Glutamatergic neuron (in vitro differentiated cells): Measurements from ENCODE around the gene TRPM4. TPM values are rescaled to one million over a fixed set of nuclear protein-coding genes. Genes with fewer than 3 reads are reported as not detected.
"Not testable (repeated sequence)": the region's sequence is repeated elsewhere in the genome, so short reads cannot be mapped to it uniquely, and the experiment has no call there.

Source experiments
- DNase-seq: peaks from one replicate; pipeline ENCODE4 v3.0.0; 2022
- H3K27ac Mint-ChIP-seq: one replicate; pipeline ENCODE4 v1.8.0; 2020; ENCODE audit warnings: mild to moderate bottlenecking, mixed read lengths, inconsistent platforms; ENCODE audit not compliant: unreplicated experiment
- H3K27me3 Mint-ChIP-seq: one replicate; pipeline ENCODE4 v1.8.0; 2020; ENCODE audit warnings: mild to moderate bottlenecking, moderate library complexity, mixed read lengths, inconsistent platforms; ENCODE audit not compliant: unreplicated experiment
- H3K36me3 Mint-ChIP-seq: one replicate; pipeline ENCODE4 v1.8.0; 2020; ENCODE audit warnings: mild to moderate bottlenecking, mixed read lengths, inconsistent platforms; ENCODE audit not compliant: unreplicated experiment
- H3K4me1 Mint-ChIP-seq: one replicate; pipeline ENCODE4 v1.8.0; 2020; ENCODE audit warnings: mild to moderate bottlenecking, low read depth, mixed read lengths, inconsistent platforms; ENCODE audit not compliant: unreplicated experiment
- H3K4me3 Mint-ChIP-seq: one replicate; pipeline ENCODE4 v1.8.0; 2020; ENCODE audit warnings: mild to moderate bottlenecking, mixed read lengths, inconsistent platforms; ENCODE audit not compliant: unreplicated experiment
- H3K9me3 Mint-ChIP-seq: one replicate; pipeline ENCODE4 v1.8.0; 2020; ENCODE audit warnings: mild to moderate bottlenecking, moderate library complexity, mixed read lengths, inconsistent platforms; ENCODE audit not compliant: unreplicated experiment
- total RNA-seq: library from RNA; stranded (reverse); fragmentation: NEBNext Ultra II Directional; extraction: Animal tissue kit (Norgen Biotek cat#: 25700); gene quantifications from one replicate; pipeline ENCODE4 v1.2.1, GENCODE V29; 2021; ENCODE audit not compliant: unreplicated experiment
- TF ChIP-seq, protein P1 (sequence below): fragments of 200-600 bp; sonication (generic); IDR thresholded peaks from one replicate; pipeline ENCODE4 v1.5.0; 2021; ENCODE audit not compliant: partially characterized antibody, unreplicated experiment

TRPM4 gene
- total RNA-seq, 1 donor from 2014 or later = 54.1 TPM

DNA sequence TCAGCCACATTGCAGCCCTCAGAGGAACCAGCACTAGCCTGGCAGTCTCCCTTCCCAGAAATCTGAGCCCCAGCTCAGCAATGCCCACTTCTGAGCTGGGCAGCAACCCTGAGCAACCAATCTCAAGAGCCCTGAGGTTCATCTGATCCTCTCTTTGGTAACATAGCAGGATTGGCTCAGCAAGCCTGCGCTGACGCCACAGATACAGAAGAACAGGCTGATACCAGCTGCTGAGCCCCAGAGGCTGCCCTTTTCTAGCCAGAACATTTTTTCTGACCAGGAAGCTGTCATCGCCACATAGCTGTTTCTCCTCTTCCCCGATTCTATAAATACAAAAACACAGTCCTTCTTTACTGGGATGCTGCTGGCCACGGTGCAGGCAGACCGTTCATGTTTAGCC, 59.8 kb downstream of the TRPM4 start:
- TF ChIP-seq, protein P1, sequence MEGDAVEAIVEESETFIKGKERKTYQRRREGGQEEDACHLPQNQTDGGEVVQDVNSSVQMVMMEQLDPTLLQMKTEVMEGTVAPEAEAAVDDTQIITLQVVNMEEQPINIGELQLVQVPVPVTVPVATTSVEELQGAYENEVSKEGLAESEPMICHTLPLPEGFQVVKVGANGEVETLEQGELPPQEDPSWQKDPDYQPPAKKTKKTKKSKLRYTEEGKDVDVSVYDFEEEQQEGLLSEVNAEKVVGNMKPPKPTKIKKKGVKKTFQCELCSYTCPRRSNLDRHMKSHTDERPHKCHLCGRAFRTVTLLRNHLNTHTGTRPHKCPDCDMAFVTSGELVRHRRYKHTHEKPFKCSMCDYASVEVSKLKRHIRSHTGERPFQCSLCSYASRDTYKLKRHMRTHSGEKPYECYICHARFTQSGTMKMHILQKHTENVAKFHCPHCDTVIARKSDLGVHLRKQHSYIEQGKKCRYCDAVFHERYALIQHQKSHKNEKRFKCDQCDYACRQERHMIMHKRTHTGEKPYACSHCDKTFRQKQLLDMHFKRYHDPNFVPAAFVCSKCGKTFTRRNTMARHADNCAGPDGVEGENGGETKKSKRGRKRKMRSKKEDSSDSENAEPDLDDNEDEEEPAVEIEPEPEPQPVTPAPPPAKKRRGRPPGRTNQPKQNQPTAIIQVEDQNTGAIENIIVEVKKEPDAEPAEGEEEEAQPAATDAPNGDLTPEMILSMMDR = no peak

DNA sequence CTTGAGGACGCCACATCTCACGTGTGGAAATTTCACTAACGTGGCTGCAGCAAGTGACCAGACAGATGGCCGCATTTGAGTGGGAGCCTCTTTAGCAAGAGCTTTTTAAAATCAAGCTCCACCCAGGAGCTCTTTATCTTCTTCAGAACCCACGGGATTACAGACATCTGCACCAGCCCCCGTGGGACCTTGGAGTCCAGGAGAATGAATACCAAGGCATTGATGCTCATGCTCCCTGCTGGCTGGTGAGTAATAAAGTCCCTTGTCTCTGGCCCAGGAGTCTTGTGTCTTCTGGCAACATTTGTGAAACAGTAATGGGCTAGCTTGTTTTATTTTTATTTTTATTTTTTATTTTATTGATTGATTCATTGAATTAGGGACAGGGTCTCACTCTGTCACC, 64.4 kb downstream of the TRPM4 start:
- Mint-ChIP-seq H3K4me1 (peaks cover 2% of the 10 kb centered on the region), H3K4me3 (no peak overlapping the region), H3K27me3 (peaks cover 2% of the 10 kb centered on the region), H3K27ac (no peak overlapping the region), H3K36me3 (no peaks in the 10 kb centered on the region), H3K9me3 (peaks cover 4% of the 10 kb centered on the region)
- TF ChIP-seq, protein P1 = no peak
- DNase-seq = no peak

More for the DNA sequence above, 59.8 kb downstream of the TRPM4 start:
- no peak for DNase-seq
- Mint-ChIP-seq H3K9me3 (peaks cover 1% of the 10 kb centered on the region), H3K27ac (no peak overlapping the region), H3K36me3 (no peaks in the 10 kb centered on the region), H3K4me1 (no peaks in the 10 kb centered on the region), H3K4me3 (no peak overlapping the region), H3K27me3 (peaks cover under 1% of the 10 kb centered on the region)

DNA sequence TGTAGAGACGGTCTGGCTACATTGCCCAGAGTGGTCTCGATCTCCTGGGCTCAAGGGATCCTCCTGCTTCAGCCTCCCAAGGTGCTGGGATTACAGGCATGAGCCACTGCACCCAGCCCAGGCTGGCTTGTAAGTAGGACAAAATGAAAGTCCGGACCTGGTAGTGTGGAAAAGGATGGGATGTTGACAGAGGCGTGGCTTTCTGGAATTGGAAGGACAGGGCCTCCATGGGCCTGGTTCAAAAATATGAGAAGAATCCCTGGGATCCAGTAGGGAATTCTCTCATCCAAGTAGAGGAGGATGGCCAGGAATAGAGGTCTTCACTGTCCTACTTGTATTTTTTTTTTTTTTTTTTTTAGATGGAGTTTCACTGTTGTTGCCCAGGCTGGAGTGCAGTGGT, 64.9 kb downstream of the TRPM4 start:
- TF ChIP-seq, protein P1 = no peak
- Mint-ChIP-seq H3K27me3 (peaks cover 2% of the 10 kb centered on the region), H3K4me1 (peaks cover 2% of the 10 kb centered on the region), H3K9me3 (peaks cover 4% of the 10 kb centered on the region), H3K27ac (no peak overlapping the region), H3K36me3 (no peaks in the 10 kb centered on the region), H3K4me3 (peak overlapping the region; percentile 46)
- no peak for DNase-seq

DNA sequence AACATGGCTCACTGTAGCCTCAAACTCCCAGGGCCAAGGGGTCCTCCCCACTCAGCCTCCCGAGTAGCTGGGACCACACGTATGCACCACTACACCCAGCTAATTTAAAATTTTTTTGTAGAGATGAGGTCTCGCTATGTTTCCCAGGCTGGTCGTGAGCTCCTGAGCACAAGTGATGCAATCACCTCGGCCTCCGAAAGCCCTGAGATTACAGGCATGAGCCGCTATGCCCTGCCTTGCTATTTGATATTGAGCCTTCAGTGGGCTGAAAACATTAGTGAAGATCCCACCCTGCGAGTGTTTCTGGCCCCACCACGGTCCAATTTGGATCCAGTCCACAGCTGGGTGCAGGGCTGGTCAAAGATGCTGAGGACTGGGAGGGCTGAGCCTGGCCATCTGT, 65.9 kb downstream of the TRPM4 start:
- H3K4me1 Mint-ChIP-seq = peaks cover 2% of the 10 kb centered on the region
- TF ChIP-seq, protein P1 = no peak
- peaks cover 2% of the 10 kb centered on the region for H3K27me3 Mint-ChIP-seq
- H3K4me3 Mint-ChIP-seq = no peak overlapping the region
- no peak for DNase-seq
- H3K36me3 Mint-ChIP-seq = no peaks in the 10 kb centered on the region
- peaks cover 4% of the 10 kb centered on the region for H3K9me3 Mint-ChIP-seq
- no peak overlapping the region for H3K27ac Mint-ChIP-seq

DNA sequence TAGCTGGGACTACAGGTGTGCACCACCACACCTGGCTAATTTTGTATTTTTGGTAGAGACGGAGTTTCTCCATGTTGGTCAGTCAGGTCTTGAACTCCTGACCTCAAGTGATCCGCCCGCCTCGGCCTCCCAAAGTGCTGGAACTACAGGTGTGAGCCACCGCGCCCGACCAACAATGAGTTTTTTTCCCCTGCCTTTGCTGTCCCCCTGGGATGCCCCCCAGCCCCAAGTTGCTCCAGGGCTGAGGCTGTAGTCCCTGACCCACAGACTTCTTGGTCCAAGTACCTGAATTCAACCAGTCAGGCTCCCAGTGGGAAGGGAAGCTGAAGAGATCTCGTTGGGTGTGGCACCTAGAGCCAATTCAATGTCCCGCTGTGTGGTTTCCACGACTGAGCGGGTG, 66.8 kb downstream of the TRPM4 start:
- H3K9me3 Mint-ChIP-seq, H3K27me3 Mint-ChIP-seq, H3K27ac Mint-ChIP-seq, H3K36me3 Mint-ChIP-seq, DNase-seq, H3K4me3 Mint-ChIP-seq, H3K4me1 Mint-ChIP-seq: not testable (repeated sequence)

DNA sequence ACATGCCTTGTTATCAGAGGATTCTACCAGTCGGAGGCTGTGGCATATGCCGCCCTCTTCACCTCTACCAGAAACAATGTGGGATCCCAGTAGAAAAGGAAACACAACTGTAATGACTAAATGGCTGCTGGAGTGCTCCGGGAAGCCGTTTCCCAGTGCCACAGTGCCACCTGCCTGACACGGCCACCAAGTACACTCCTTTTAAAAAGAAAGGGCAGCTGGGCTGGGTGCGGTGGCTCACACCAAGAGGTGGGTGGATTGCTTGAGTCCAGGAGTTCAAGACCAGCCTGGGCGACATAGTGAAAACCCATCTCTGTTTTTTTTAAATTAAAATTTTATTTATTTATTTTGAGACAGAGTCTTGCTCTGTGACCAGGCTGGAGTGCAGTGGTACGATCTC, 67.3 kb downstream of the TRPM4 start:
- no peak overlapping the region for H3K4me3 Mint-ChIP-seq

More for the DNA sequence above, 67.3 kb downstream of the TRPM4 start:
- peaks cover 2% of the 10 kb centered on the region for H3K4me1 Mint-ChIP-seq
- H3K9me3 Mint-ChIP-seq = peaks cover 5% of the 10 kb centered on the region
- H3K27ac Mint-ChIP-seq = no peak overlapping the region
- DNase-seq = peak; percentile 76
- TF ChIP-seq, protein P1 = no peak
- H3K36me3 Mint-ChIP-seq = peaks cover 4% of the 10 kb centered on the region
- H3K27me3 Mint-ChIP-seq = peaks cover 2% of the 10 kb centered on the region
